Lung (tissue), 12 donors: ENCODE measurements around the gene CHI3L1. TPM values are rescaled to one million over a fixed set of nuclear protein-coding genes. Genes with fewer than 3 reads are reported as not detected.

ENCODE experiments used
- ATAC-seq: fragments of 200-7000 bp; cut with Tn5 transposase; one replicate; pipeline ENCODE4 v1.9.1; 2020; ENCODE audit warnings: moderate number of reproducible peaks; ENCODE audit not compliant: insufficient read depth, low FRiP score
- DNase-seq, 3 donors: peaks; one replicate each; pipeline ENCODE4 v3.0.0-alpha.2; 2013 to 2017
- H3K27ac ChIP-seq, 2 donors: one replicate each; pipeline ENCODE4 v1.5.1; 2013; ENCODE audit warnings: mild to moderate bottlenecking in 2 of 2, moderate library complexity in 2 of 2, control low read depth in 1 of 2, inconsistent platforms in 1 of 2, low read depth in 1 of 2, low read length in 1 of 2
- H3K27me3 ChIP-seq, 3 donors: one replicate each; pipeline ENCODE4 v1.5.1; 2013; ENCODE audit warnings: low read length in 2 of 3; ENCODE audit not compliant: control insufficient read depth in 3 of 3, insufficient read depth in 3 of 3
- H3K36me3 ChIP-seq, 4 donors: one replicate each; pipeline ENCODE4 v1.5.1; 2013; ENCODE audit warnings: low read length in 4 of 4, mild to moderate bottlenecking in 1 of 4, moderate library complexity in 1 of 4; ENCODE audit not compliant: control insufficient read depth in 4 of 4, insufficient read depth in 4 of 4
- H3K4me1 ChIP-seq, 5 donors: one replicate each; pipeline ENCODE4 v1.5.1; 2013; ENCODE audit warnings: low read length in 5 of 5, mild to moderate bottlenecking in 2 of 5, moderate library complexity in 1 of 5; ENCODE audit not compliant: control insufficient read depth in 5 of 5, insufficient read depth in 5 of 5
- H3K4me3 ChIP-seq: one replicate; pipeline ENCODE4 v1.5.1; 2013; ENCODE audit warnings: mild to moderate bottlenecking, control low read depth, moderate library complexity
- H3K9ac ChIP-seq, 2 donors: one replicate each; pipeline ENCODE4 v1.5.1; 2013; ENCODE audit warnings: low read length in 2 of 2, control low read depth in 1 of 2; ENCODE audit not compliant: insufficient read depth in 1 of 2
- H3K9me3 ChIP-seq, 4 donors: one replicate each; pipeline ENCODE4 v1.5.1; 2013; ENCODE audit warnings: low read length in 3 of 4, mild to moderate bottlenecking in 1 of 4, moderate library complexity in 1 of 4; ENCODE audit not compliant: control insufficient read depth in 4 of 4, insufficient read depth in 3 of 4
- WGBS, 2 donors: extraction: QIAGEN DNeasy Blood & Tissue Kit; methylation state at CpG; one replicate each; pipeline ENCODE4 v1.1.7; 2013; 5-methylcytosine and 5-hydroxymethylcytosine counted together
- polyA plus RNA-seq, 2 donors: library from polyadenylated mRNA; stranded (reverse); fragments of 200-250 nt; gene quantifications; one replicate each; pipeline ENCODE4 v1.2.1, GENCODE V29; 2013
- total RNA-seq, 2 donors: library from RNA; depleted of rRNA in 1 of 2; stranded (reverse); fragments of >200 nt in 1 of 2; gene quantifications; one replicate each; pipeline ENCODE4 v1.2.1, GENCODE V29; 2014 to 2021
- TF ChIP-seq, protein P1 (sequence below): IDR thresholded peaks from 2 replicates; pipeline ENCODE4 v1.5.1; 2012; ENCODE audit warnings: mild to moderate bottlenecking; ENCODE audit errors: control extremely low read depth, extremely low read depth
- donor health status: control.
- donor health status: control.
- donor health status: Bipolar disorder and iron deficiency.
- donor health status: healthy.
- donor health status: DM: yes; HTN: yes; CAD: no.

The CHI3L1 gene
- total and polyA plus RNA-seq, 4 donors, result 46.4 to 169 (median 110) TPM

DNA sequence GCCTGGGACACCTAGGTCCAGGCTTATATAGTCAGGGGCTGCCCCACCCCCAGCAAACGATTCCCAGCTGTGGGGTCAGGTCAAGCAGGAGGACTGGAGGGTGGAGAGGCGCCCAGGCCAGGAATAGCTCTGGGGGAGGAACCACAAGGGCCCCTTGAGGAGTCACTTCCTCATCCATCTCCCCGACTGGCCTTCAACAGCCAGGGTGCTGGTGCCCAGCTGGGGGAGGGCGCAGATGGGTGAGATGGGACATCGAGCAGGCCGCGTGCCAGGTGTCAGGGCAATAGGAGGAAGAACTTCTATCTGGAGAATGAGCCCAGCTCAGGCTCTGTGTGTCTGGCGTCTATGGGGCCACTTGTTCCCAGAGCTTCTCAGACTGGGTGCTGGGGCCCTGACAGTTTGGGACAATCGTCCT is 10.7 kb downstream of the CHI3L1 start:
- H3K27me3 ChIP-seq, result no peaks in the 10 kb centered on the region
- WGBS, 2 donors, result 47 to 51% methylated on average over 9 of the region's 9 CpGs
- no peak overlapping the region for H3K27ac ChIP-seq
- H3K4me1 ChIP-seq, result peaks cover 0 to 9% (median 2%) of the 10 kb centered on the region in 5 donors
- TF ChIP-seq, protein P1, sequence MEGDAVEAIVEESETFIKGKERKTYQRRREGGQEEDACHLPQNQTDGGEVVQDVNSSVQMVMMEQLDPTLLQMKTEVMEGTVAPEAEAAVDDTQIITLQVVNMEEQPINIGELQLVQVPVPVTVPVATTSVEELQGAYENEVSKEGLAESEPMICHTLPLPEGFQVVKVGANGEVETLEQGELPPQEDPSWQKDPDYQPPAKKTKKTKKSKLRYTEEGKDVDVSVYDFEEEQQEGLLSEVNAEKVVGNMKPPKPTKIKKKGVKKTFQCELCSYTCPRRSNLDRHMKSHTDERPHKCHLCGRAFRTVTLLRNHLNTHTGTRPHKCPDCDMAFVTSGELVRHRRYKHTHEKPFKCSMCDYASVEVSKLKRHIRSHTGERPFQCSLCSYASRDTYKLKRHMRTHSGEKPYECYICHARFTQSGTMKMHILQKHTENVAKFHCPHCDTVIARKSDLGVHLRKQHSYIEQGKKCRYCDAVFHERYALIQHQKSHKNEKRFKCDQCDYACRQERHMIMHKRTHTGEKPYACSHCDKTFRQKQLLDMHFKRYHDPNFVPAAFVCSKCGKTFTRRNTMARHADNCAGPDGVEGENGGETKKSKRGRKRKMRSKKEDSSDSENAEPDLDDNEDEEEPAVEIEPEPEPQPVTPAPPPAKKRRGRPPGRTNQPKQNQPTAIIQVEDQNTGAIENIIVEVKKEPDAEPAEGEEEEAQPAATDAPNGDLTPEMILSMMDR, result no peak
- DNase-seq (no peak), ATAC-seq (peak; percentile 70)
- no peak overlapping the region for H3K4me3 ChIP-seq
- no peaks in the 10 kb centered on the region for H3K36me3 ChIP-seq
- H3K9me3 ChIP-seq, result no peaks in the 10 kb centered on the region
- H3K9ac ChIP-seq, result no peak overlapping the region

DNA sequence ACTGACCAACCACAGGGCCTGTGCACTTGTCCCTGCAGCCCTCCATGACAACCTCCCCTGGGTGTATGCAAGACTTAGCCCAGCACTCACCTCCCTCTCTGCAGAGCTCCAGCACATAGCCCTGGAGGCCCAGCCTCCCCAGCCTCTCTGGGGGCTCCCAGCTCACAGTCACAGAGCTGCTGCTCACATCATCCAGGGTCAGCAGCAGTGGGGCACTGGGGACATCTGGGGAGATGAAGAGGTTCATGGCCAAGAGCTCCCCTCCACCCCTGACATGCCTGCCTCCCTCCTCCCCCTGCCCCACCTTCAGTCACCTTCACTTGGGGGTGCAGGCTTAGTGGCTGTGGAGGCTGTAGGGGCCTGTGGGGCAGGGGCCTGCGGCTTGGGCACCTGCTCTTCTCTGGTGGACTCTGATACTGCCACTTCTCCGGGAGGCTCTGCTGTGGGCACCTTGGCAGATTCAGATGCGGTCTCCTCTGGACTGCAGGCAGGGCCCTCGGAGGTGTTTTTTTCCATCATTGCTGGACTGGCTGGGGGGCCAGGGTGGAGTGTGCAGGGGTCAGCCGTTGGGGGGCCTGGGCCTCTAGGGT is 11.2 kb downstream of the CHI3L1 start, which contains the start of gene MYBPH:
Gene MYBPH, minus strand, starts transcription at position 590 of the 590 bp plus-strand sequence. Its CDS starts 71 bp downstream, at position 519.
- Histone ChIP-seq H3K27ac (no peak within 1 kb of the TSS), H3K9me3 (no peaks in the 10 kb centered on the region), H3K9ac (no peak within 1 kb of the TSS), H3K27me3 (no peaks in the 10 kb centered on the region), H3K36me3 (no peaks in the 10 kb centered on the region), H3K4me3 (no peak within 1 kb of the TSS), H3K4me1 (peaks cover 0 to 9% (median 2%) of the 10 kb centered on the region in 5 donors)
- WGBS, 2 donors, result 79 to 84% methylated on average over 5 of the region's 5 CpGs
- DNase-seq, result no peak
- ATAC-seq, result no peak
- TF ChIP-seq, protein P1, result no peak

DNA sequence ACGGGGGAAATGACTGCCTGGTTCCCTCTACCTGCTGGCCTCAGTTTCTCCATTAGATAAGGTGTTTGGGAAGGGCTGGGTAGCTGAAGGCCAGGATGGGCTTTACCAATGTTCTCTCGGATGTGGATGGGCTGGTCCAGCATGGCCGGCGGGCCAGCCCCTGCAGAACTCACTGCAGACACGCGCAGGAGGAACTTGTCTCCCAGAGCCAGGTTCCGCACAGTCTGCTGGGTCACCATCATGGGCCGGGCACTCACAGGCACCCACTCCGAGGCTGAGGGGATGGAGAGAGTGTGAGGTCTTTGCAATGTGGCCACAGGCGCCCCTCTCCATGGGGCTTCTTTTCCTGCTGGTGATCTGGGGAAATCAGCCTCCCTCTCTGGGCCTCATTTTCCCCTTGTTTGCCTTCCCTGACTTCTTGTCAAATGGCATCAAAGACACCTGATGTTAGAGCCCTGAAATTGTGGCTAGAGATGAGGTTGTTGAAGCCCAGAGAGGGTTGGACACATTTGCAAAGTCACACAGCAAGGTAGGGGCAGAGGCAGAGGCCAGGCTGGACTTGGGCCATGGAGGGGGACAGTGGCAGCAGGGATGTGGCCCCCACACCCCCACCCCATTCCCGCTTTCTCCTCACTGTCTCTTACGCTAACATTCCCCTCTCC is 12.0 kb downstream of the CHI3L1 start:
- DNase-seq, result no peak
- WGBS, 2 donors, result 93 to 95% methylated on average over 12 of the region's 12 CpGs
- no peaks in the 10 kb centered on the region for H3K27me3 ChIP-seq
- H3K4me3 ChIP-seq, result no peak overlapping the region
- H3K9ac ChIP-seq, result no peak overlapping the region
- no peaks in the 10 kb centered on the region for H3K36me3 ChIP-seq
- TF ChIP-seq, protein P1, result no peak
- H3K9me3 ChIP-seq, result no peaks in the 10 kb centered on the region
- no peak overlapping the region for H3K27ac ChIP-seq
- no peak for ATAC-seq
- H3K4me1 ChIP-seq, result peaks cover 0 to 9% (median 2%) of the 10 kb centered on the region in 5 donors
